ENCODE data around the gene ENHO.

DNA sequence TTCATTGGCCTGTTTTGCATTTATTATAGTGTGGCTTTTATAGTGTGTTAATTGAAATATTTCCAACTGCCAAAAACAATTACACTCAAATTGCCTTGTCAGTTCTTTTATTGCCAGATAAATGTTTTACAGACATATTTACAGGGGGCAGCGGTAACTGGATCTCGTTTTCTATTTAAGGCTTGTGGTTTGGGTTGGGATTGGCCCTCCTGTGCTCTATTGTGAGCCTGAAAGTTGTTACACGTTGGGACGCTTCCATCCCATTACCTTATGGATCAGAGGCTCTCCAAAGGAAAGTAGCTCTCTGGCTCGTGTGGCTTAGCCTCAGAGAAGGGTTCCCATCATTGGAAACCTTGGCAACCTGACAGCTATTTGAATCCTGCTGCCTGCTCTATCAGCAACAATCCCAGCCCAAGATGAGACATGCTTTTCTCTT, 43.3 kb downstream of the ENHO start:
- TF ChIP-seq, protein P1, sequence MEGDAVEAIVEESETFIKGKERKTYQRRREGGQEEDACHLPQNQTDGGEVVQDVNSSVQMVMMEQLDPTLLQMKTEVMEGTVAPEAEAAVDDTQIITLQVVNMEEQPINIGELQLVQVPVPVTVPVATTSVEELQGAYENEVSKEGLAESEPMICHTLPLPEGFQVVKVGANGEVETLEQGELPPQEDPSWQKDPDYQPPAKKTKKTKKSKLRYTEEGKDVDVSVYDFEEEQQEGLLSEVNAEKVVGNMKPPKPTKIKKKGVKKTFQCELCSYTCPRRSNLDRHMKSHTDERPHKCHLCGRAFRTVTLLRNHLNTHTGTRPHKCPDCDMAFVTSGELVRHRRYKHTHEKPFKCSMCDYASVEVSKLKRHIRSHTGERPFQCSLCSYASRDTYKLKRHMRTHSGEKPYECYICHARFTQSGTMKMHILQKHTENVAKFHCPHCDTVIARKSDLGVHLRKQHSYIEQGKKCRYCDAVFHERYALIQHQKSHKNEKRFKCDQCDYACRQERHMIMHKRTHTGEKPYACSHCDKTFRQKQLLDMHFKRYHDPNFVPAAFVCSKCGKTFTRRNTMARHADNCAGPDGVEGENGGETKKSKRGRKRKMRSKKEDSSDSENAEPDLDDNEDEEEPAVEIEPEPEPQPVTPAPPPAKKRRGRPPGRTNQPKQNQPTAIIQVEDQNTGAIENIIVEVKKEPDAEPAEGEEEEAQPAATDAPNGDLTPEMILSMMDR (IDR thresholded peaks at IDR 0.05), result no peak
- no peak for TF ChIP-seq EZH2 (IDR thresholded peaks at IDR 0.05; ENCODE audit: borderline replicate concordance, insufficient read depth, low read depth, low read length, poor library complexity, severe bottlenecking)

Data from B cell (primary cell).